ENCODE data around the gene RIGI.

GRCh38 chr9:32486839-32487562 lies 39.0 kb downstream of the RIGI start:
- TF ChIP-seq MAX (IDR thresholded peaks at IDR 0.05; ENCODE audit: low read depth) = no peak
- no peak for TF ChIP-seq EZH2phosphoT487 (IDR thresholded peaks at IDR 0.05; ENCODE audit: borderline replicate concordance, low read depth)
- no peak for TF ChIP-seq CTCF (IDR thresholded peaks at IDR 0.05)
- no peak for TF ChIP-seq ZBTB33 (IDR thresholded peaks at IDR 0.05; ENCODE audit: borderline replicate concordance, low read depth)
- TF ChIP-seq NRF1 (IDR thresholded peaks at IDR 0.05; ENCODE audit: low read depth, low read length) = no peak
- TF ChIP-seq CHD2 (IDR thresholded peaks at IDR 0.05; ENCODE audit: low read length, partially characterized antibody) = no peak
- no peak for TF ChIP-seq FOXM1 (IDR thresholded peaks at IDR 0.05; ENCODE audit: low read depth)
- no peak for TF ChIP-seq RAD21 (IDR thresholded peaks at IDR 0.05; ENCODE audit: low read length)
- no peak for TF ChIP-seq TAF1 (IDR thresholded peaks at IDR 0.05; ENCODE audit: borderline replicate concordance, low read depth, low read length)
- TF ChIP-seq SIN3A (IDR thresholded peaks at IDR 0.05; ENCODE audit: borderline replicate concordance, low read depth, low read length) = no peak
- TF ChIP-seq REST (IDR thresholded peaks at IDR 0.05; ENCODE audit: low read depth, low read length) = no peak
- no peak for TF ChIP-seq RFX5 (IDR thresholded peaks at IDR 0.05; ENCODE audit: low read length)

Data from SK-N-SH (cell line).